GM12878 (cell line): ENCODE data around the gene KDM4D.

Source experiments
- CEBPZ ChIP-seq: fragments of 150-350 bp; IDR thresholded peaks from 2 replicates; pipeline ENCODE4 v1.6.1; 2016; ENCODE audit warnings: low read depth, low read length
- CTCF ChIP-seq, 3 experiments: IDR thresholded peaks in 2 of 3; conservative IDR thresholded peaks in 1 of 3; 2 replicates each; pipeline ENCODE4 v1.5.1; 2011; ENCODE audit warnings: low read depth in 3 of 3, low read length in 3 of 3, mild to moderate bottlenecking in 3 of 3, control low read depth in 2 of 3, moderate library complexity in 2 of 3, inconsistent platforms in 1 of 3, mixed read lengths in 1 of 3; ENCODE audit not compliant: control insufficient read depth in 2 of 3, insufficient read depth in 1 of 3; ENCODE audit errors: extremely low read depth in 1 of 3
- EP300 ChIP-seq, 2 experiments: fragments of 150-350 bp in 1 of 2; IDR thresholded peaks; 2 replicates each; pipeline ENCODE4 v1.6.1; 2011 to 2012; ENCODE audit warnings: low read depth in 2 of 2, low read length in 2 of 2, borderline replicate concordance in 1 of 2, improper control_type of control experiment in 1 of 2, inconsistent platforms in 1 of 2; ENCODE audit not compliant: control insufficient read depth in 1 of 2
- GABPA ChIP-seq: IDR thresholded peaks from 2 replicates; pipeline ENCODE4 v1.6.1; 2014; ENCODE audit warnings: antibody characterized with exemption, low read depth, mild to moderate bottlenecking, inconsistent platforms
- GATAD2B ChIP-seq: fragments of 450-650 bp; conservative IDR thresholded peaks from 2 replicates; pipeline ENCODE4 v1.6.1; 2017; ENCODE audit warnings: low read depth, mild to moderate bottlenecking, moderate library complexity
- NR2C1 ChIP-seq: fragments of 450-650 bp; IDR thresholded peaks from 2 replicates; pipeline ENCODE4 v1.6.1; 2017; ENCODE audit warnings: antibody characterized with exemption, mild to moderate bottlenecking, moderate library complexity
- POLR2A ChIP-seq: IDR thresholded peaks from 2 replicates; pipeline ENCODE4 v1.6.1; 2011; ENCODE audit warnings: low read depth, mild to moderate bottlenecking, low read length
- SP1 ChIP-seq: IDR thresholded peaks from one replicate; pipeline ENCODE4 v1.6.1; 2011; ENCODE audit warnings: low read depth, low read length
- SUZ12 ChIP-seq: fragments of 200-600 bp; sonication (generic); IDR thresholded peaks from one replicate; pipeline ENCODE4 v1.6.1; 2018; ENCODE audit warnings: antibody characterized with exemption, mild to moderate bottlenecking; ENCODE audit not compliant: unreplicated experiment
- USF1 ChIP-seq: IDR thresholded peaks from 2 replicates; pipeline ENCODE4 v1.6.1; 2011; ENCODE audit warnings: borderline replicate concordance, low read depth, mild to moderate bottlenecking, moderate library complexity, mixed read lengths, low read length; ENCODE audit not compliant: insufficient read depth; ENCODE audit errors: extremely low read length

- TF ChIP-seq USF1 (no peak), SP1 (no peak), NR2C1 (no peak), GABPA (no peak), CEBPZ (no peak), CTCF (IDR thresholded peaks at IDR 0.05 in 2 of 3, conservative IDR thresholded peaks at IDR 0.05 in 1 of 3; ENCODE audit: control insufficient read depth in 2 of 3, extremely low read depth in 1 of 3, insufficient read depth in 1 of 3, low read depth in 3 of 3, low read length in 3 of 3) (no peak), SUZ12 (no peak), POLR2A (no peak), EP300 (IDR thresholded peaks at IDR 0.05; ENCODE audit: borderline replicate concordance in 1 of 2, control insufficient read depth in 1 of 2, low read depth in 2 of 2, low read length in 2 of 2) (no peak), GATAD2B (no peak)
Observed at GRCh38 chr11:94975599-94975998, 2.1 kb downstream of the KDM4D start.
